GM12878 (cell line): Measurements from ENCODE around the gene FOXD1. TPM values are rescaled to one million over a fixed set of nuclear protein-coding genes. Genes with fewer than 3 reads are reported as not detected.
A peak's percentile ranks its signal among the peaks of the same experiment; 100 is the strongest.

ENCODE experiments used
- ATAC-seq: fragments of 200-7000 bp; cut with Tn5 transposase; 3 replicates; pipeline ENCODE4 v1.9.1; 2020; ENCODE audit warnings: mild to moderate bottlenecking, moderate library complexity
- BruUV-seq: library from RNA; stranded (reverse); fragments of 400-500 nt; replicated peaks from 2 replicates; lab custom pipeline; 2021; lab: Mats Ljungman, UMichigan
- CTCF ChIA-PET: fragments of 300-600 bp; sonication (Branson Sonifier 250); formaldehyde crosslinking; extraction: SDS; loops from one replicate; lab custom pipeline; 2021; ENCODE audit warnings: inconsistent platforms; lab: Yijun Ruan, JAX
- POLR2A ChIA-PET: fragments of 350-600 bp; formaldehyde crosslinking; extraction: SDS; loops from one replicate; lab custom pipeline; 2021; ENCODE audit warnings: inconsistent platforms; lab: Charles Lee
- RAD21 ChIA-PET: fragments of 300-600 bp; sonication (Branson Sonifier 250); formaldehyde crosslinking; loops from one replicate; lab custom pipeline; 2023; ENCODE audit warnings: antibody characterized with exemption; ENCODE audit not compliant: unreplicated experiment; lab: Charles Lee
- SMC1A ChIA-PET: fragments of 300-600 bp; sonication (Branson Sonifier 250); formaldehyde crosslinking; loops from one replicate; lab custom pipeline; 2023; ENCODE audit not compliant: unreplicated experiment, uncharacterized antibody; lab: Charles Lee
- DNase-seq: peaks from one replicate; pipeline ENCODE4 v3.0.0-alpha.2; 2011; ENCODE audit warnings: low read depth, low spot score
- FAIRE-seq: peaks from 3 replicates; lab custom pipeline; 2011; peaks lifted over from hg19 to GRCh38; lab: Jason Lieb, UNC
- H2AFZ ChIP-seq: 2 replicates; pipeline ENCODE4 v1.6.0; 2011; ENCODE audit warnings: low read depth, low read length, control low read depth; ENCODE audit not compliant: control insufficient read depth
- H3K27ac ChIP-seq: 2 replicates; pipeline ENCODE4 v1.5.1; 2011; ENCODE audit warnings: control low read depth; ENCODE audit not compliant: control insufficient read depth, insufficient read depth
- H3K27me3 ChIP-seq, 2 experiments: replicated peaks in 1 of 2; 2 replicates each; pipeline versions ENCODE4 v1.6.0 to v1.6.1; 2011; ENCODE audit warnings: low read length in 1 of 2; ENCODE audit not compliant: control insufficient read depth in 2 of 2, insufficient read depth in 2 of 2
- H3K36me3 ChIP-seq, 2 experiments: 2 replicates each; pipeline ENCODE4 v1.5.1; 2011; ENCODE audit warnings: low read length in 1 of 2; ENCODE audit not compliant: control insufficient read depth in 2 of 2, insufficient read depth in 2 of 2
- H3K4me1 ChIP-seq: 2 replicates; pipeline ENCODE4 v1.6.1; 2011; ENCODE audit warnings: mild to moderate bottlenecking, low read length, moderate library complexity, mixed read lengths; ENCODE audit not compliant: control insufficient read depth, insufficient read depth
- H3K4me2 ChIP-seq: 2 replicates; pipeline ENCODE4 v1.6.0; 2011; ENCODE audit warnings: control low read depth; ENCODE audit not compliant: control insufficient read depth, insufficient read depth
- H3K4me3 ChIP-seq: fragments of 200-600 bp; sonication (generic); 2 replicates; pipeline ENCODE4 v1.5.1; 2016
- H3K79me2 ChIP-seq: 2 replicates; pipeline ENCODE4 v1.6.0; 2011; ENCODE audit warnings: low read length; ENCODE audit not compliant: control insufficient read depth, insufficient read depth
- H3K9ac ChIP-seq: 2 replicates; pipeline ENCODE4 v1.8.0; 2011; ENCODE audit warnings: low read length, control low read depth, mixed read lengths; ENCODE audit not compliant: control insufficient read depth, insufficient read depth
- H3K9me3 ChIP-seq: replicated peaks from 3 replicates; pipeline ENCODE4 v1.5.1; 2011; ENCODE audit warnings: mild to moderate bottlenecking, low read length; ENCODE audit not compliant: control insufficient read depth, insufficient read depth
- H4K20me1 ChIP-seq: 2 replicates; pipeline ENCODE4 v1.6.0; 2011; ENCODE audit not compliant: control insufficient read depth, insufficient read depth
- DPF2 ChIP-seq: fragments of 450-650 bp; IDR thresholded peaks from 2 replicates; pipeline ENCODE4 v1.6.1; 2017; ENCODE audit warnings: mild to moderate bottlenecking
- MEF2B ChIP-seq: fragments of 450-650 bp; IDR thresholded peaks from 2 replicates; pipeline ENCODE4 v1.6.1; 2018; ENCODE audit warnings: mild to moderate bottlenecking, moderate library complexity; ENCODE audit not compliant: partially characterized antibody, poor library complexity, severe bottlenecking
- MXI1 ChIP-seq: fragments of 150-350 bp; IDR thresholded peaks from 2 replicates; pipeline ENCODE4 v1.6.1; 2011; ENCODE audit warnings: low read depth, mild to moderate bottlenecking, inconsistent platforms, low read length, improper control_type of control experiment
- NFYA ChIP-seq: IDR thresholded peaks from 2 replicates; pipeline ENCODE4 v1.6.1; 2011; ENCODE audit warnings: low read depth, mild to moderate bottlenecking, low read length, improper control_type of control experiment, borderline replicate concordance
- NR2C1 ChIP-seq: fragments of 450-650 bp; IDR thresholded peaks from 2 replicates; pipeline ENCODE4 v1.6.1; 2017; ENCODE audit warnings: antibody characterized with exemption, mild to moderate bottlenecking, moderate library complexity
- RAD51 ChIP-seq: fragments of 450-650 bp; IDR thresholded peaks from 2 replicates; pipeline ENCODE4 v1.6.1; 2016; ENCODE audit warnings: moderate library complexity, mild to moderate bottlenecking, inconsistent platforms
- SIN3A ChIP-seq: IDR thresholded peaks from 2 replicates; pipeline ENCODE4 v1.6.1; 2012; ENCODE audit warnings: low read depth, low read length, improper control_type of control experiment
- WGBS: methylation state at CpG from one replicate; pipeline ENCODE4 v1.1.6; 2016; ENCODE audit warnings: low lambda C conversion rate; ENCODE audit not compliant: insufficient replicate concordance, insufficient coverage; ENCODE audit errors: missing lambda C conversion rate; 5-methylcytosine and 5-hydroxymethylcytosine counted together
- in situ Hi-C: fragments of 300-500 bp; cut with MboI; formaldehyde crosslinking; loops from 9 replicates; pipeline ENCODE4 v1.14.3; 2018; ENCODE audit warnings: mixed read lengths
- intact Hi-C: fragments of 100-400 bp; cut with micrococcal nuclease; formaldehyde crosslinking; loops from one replicate; pipeline ENCODE4 v1.14.2; 2022; ENCODE audit not compliant: unreplicated experiment
- polyA plus RNA-seq, 11 experiments: library from polyadenylated mRNA; depleted of rRNA in 4 of 11; unstranded in 6 of 11; stranded (reverse) in 5 of 11; fragments of >200 nt; fragmentation: Nextera tagmentation in 4 of 11; fragmentation: Illumina TruSeq in 1 of 11; extraction: Ambion mirVana in 4 of 11; extraction: Trizol in 1 of 11; gene quantifications; 1 replicate in 1 of 11; 2 replicates in 10 of 11; pipeline versions ENCODE4 v1.2.1 to v1.2.3, GENCODE V29; 2011 to 2016; ENCODE audit warnings: inconsistent platforms in 2 of 11, missing spikeins in 2 of 11, low read depth in 1 of 11
- total RNA-seq, 4 experiments: library from RNA; depleted of rRNA in 3 of 4; stranded (reverse); fragments of >200 nt in 3 of 4; fragmentation: Illumina TruSeq in 1 of 4; extraction: Trizol in 1 of 4; gene quantifications; 2 replicates each; pipeline versions ENCODE4 v1.2.1 to v1.2.3, GENCODE V29; 2013 to 2021

The FOXD1 gene
- total and polyA plus RNA-seq, 10 of the 15 experiments (the other 5 are each of a cell fraction or from before 2014, with no cell fraction given): not detected

DNA sequence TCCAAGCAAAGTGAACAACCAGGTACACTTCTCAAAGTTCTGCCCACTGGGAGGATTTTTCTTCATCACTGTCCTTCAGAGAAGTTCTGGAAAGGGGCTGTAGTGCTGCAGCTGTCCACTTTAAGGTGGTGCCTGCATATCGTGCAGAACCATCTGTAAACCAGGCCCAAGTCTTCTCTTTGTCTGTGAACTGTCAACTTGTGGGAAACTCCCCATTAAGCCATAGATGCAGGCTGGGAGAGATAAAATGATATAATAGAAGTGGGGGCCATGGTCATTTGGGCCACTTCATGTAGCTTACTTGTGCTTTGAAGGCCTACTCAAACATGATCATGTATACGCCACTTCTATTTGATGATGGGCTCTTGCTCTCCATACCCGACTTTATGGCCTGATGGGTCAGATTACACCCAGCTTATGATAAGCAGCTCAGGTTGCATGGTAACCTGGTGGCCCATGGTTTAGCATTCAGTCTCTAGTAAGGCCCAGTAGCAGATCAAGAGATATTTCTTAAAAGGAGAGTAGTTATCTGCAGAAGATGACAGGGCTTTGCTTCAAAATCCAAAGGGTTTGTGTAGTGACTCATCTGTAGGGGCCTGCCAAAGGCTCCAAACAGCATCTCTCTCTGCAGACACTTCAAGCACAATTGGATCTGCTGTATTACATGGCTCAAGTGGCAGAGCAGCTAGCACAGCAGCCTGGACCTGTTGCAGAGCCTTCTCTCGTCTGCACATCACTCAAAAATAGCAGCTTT is 34.0 kb upstream of the FOXD1 start:
- ChIA-PET RAD21 (no interaction called here), POLR2A (no interaction called here), SMC1A (no interaction called here), CTCF (interaction anchor here (1.2 kb wide), 1 partner anchor 31 kb away, joined by 3 read pairs; no protein-coding TSS in a partner anchor)
- no peak overlapping the region for H3K4me3 ChIP-seq
- H2AFZ ChIP-seq: no peak overlapping the region
- no peaks in the 10 kb centered on the region for H3K36me3 ChIP-seq
- WGBS: 40% methylated on average over 4 of the region's 4 CpGs
- TF ChIP-seq MXI1 (no peak), MEF2B (no peak)
- DNase-seq (no peak), FAIRE-seq (no peak), ATAC-seq (no peak)
- H3K9me3 ChIP-seq: no peaks in the 10 kb centered on the region
- H3K79me2 ChIP-seq: no peaks in the 10 kb centered on the region
- in situ Hi-C loops (no loop called here), intact Hi-C loops (no loop called here)
- BruUV-seq: no TSS peak
- no peak overlapping the region for H3K27ac ChIP-seq
- no peak overlapping the region for H3K9ac ChIP-seq
- no peak overlapping the region for H3K4me2 ChIP-seq
- no peaks in the 10 kb centered on the region; a peak in 1 of 4 replicates for H3K27me3 ChIP-seq
- no peaks in the 10 kb centered on the region for H4K20me1 ChIP-seq
- no peaks in the 10 kb centered on the region for H3K4me1 ChIP-seq

DNA sequence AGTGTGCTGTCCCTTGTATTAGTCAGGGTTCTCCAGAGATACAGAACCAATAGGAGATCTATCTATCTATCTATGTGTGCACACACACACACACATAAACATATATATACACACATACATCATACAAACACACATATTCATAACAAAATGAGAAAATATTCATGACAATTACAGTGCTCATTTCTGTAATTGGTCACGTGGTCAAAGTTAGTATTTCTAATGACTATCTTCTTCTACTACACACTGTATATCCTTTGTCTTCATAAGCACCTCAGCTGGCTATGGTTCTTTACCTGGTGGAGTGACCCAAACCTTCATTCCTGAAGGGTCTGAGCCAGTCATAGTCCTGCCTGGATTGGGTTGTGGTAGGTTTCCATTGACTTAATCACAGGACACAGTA is 31.9 kb upstream of the FOXD1 start:
- BruUV-seq: no TSS peak
- H3K4me1 ChIP-seq: no peaks in the 10 kb centered on the region
- no peaks in the 10 kb centered on the region for H3K79me2 ChIP-seq
- ATAC-seq (no peak), FAIRE-seq (no peak), DNase-seq (no peak)
- ChIA-PET RAD21 (interaction anchor here (0.6 kb wide), 1 partner anchor 52 kb away, joined by 3 read pairs; no protein-coding TSS in a partner anchor), POLR2A (no interaction called here), SMC1A (no interaction called here), CTCF (interaction anchor here (1.2 kb wide), 1 partner anchor 16 kb away, joined by 5 read pairs; no protein-coding TSS in a partner anchor)
- TF ChIP-seq SIN3A (no peak), DPF2 (no peak), RAD51 (peak; percentile 64; the same call in 1 of the 2 replicates), NFYA (no peak), NR2C1 (no peak)
- intact Hi-C loops (no loop called here), in situ Hi-C loops (no loop called here)
- H3K9ac ChIP-seq: no peak overlapping the region
- no peak overlapping the region for H3K4me2 ChIP-seq
- no peaks in the 10 kb centered on the region for H3K9me3 ChIP-seq
- 0% methylated on average over 1 of the region's 1 CpG for WGBS
- H3K27ac ChIP-seq: no peak overlapping the region
- no peaks in the 10 kb centered on the region for H4K20me1 ChIP-seq
- no peaks in the 10 kb centered on the region for H3K27me3 ChIP-seq
- no peak overlapping the region for H3K4me3 ChIP-seq
- no peaks in the 10 kb centered on the region for H3K36me3 ChIP-seq
- H2AFZ ChIP-seq: no peak overlapping the region
